GM12891 (cell line): ENCODE results near the gene TGM6.

Source experiments
- POLR2A ChIP-seq: IDR thresholded peaks from 2 replicates; pipeline ENCODE4 v1.6.1; 2011; ENCODE audit warnings: low read depth, low read length, control low read depth
- POLR2AphosphoS5 ChIP-seq: IDR thresholded peaks from 2 replicates; pipeline ENCODE4 v1.6.1; 2011; ENCODE audit warnings: low read depth, low read length, control low read depth
- TAF1 ChIP-seq: IDR thresholded peaks from 2 replicates; pipeline ENCODE4 v1.6.1; 2011; ENCODE audit warnings: low read depth, low read length, control low read depth

DNA sequence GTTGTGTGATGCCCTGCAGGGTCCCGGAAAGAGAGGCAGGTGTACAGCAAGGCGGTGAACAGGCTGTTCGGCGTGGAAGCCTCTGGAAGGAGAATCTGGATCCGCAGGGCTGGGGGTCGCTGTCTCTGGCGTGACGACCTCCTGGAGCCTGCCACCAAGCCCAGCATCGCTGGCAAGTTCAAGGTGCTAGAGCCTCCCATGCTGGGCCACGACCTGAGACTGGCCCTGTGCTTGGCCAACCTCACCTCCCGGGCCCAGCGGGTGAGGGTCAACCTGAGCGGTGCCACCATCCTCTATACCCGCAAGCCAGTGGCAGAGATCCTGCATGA lies 36.5 kb downstream of the TGM6 start:
- TF ChIP-seq TAF1 (no peak), POLR2A (no peak), POLR2AphosphoS5 (no peak)
